T-cell (primary cell): ENCODE measurements around the gene TTC33. TPM values are rescaled to one million over a fixed set of nuclear protein-coding genes. Genes with fewer than 3 reads are reported as not detected.
A peak's percentile ranks its signal among the peaks of the same experiment; 100 is the strongest.

Experiments used
- ATAC-seq, 4 experiments: fragments of 200-7000 bp in 3 of 4; fragments of 150-1000 bp in 1 of 4; cut with Tn5 transposase; replicated peaks in 1 of 4; 1 replicate in 3 of 4; 2 replicates in 1 of 4; pipeline ENCODE4 v1.10.0; 2021; ENCODE audit warnings: moderate library complexity in 3 of 4, mild to moderate bottlenecking in 2 of 4, moderate number of reproducible peaks in 1 of 4
- CTCF ChIA-PET, 2 donors: fragments of 300-600 bp; sonication (Branson Sonifier 250); formaldehyde crosslinking; loops; one replicate each; lab custom pipeline; 2022; ENCODE audit warnings: antibody characterized with exemption in 2 of 2; lab: Charles Lee
- POLR2A ChIA-PET, 2 donors: fragments of 300-600 bp; sonication (Branson Sonifier 250); formaldehyde crosslinking; loops; one replicate each; lab custom pipeline; 2022; ENCODE audit warnings: antibody characterized with exemption in 2 of 2; lab: Charles Lee
- DNase-seq, 35 experiments: peaks; one replicate each; pipeline versions ENCODE4 v3.0.0 to v3.0.0-alpha.2; 2013 to 2023
- H3K27ac ChIP-seq: one replicate; pipeline ENCODE4 v1.5.1; 2013; ENCODE audit warnings: low read length
- H3K27me3 ChIP-seq, 2 experiments: replicated peaks in 1 of 2; 1 replicate in 1 of 2; 2 replicates in 1 of 2; pipeline versions ENCODE4 v1.6.1 to v1.7.0; 2013; ENCODE audit warnings: low read length in 1 of 2, mixed read lengths in 1 of 2; ENCODE audit not compliant: control insufficient read depth in 2 of 2, insufficient read depth in 2 of 2; ENCODE audit errors: extremely low read depth in 1 of 2
- H3K36me3 ChIP-seq, 2 donors: 1 replicate in 1 of 2; 2 replicates in 1 of 2; pipeline versions ENCODE4 v1.6.1 to v1.7.0; 2013; ENCODE audit warnings: low read length in 1 of 2; ENCODE audit not compliant: control insufficient read depth in 2 of 2, insufficient read depth in 1 of 2; ENCODE audit errors: extremely low read depth in 1 of 2
- H3K4me1 ChIP-seq, 2 experiments: 1 replicate in 1 of 2; 2 replicates in 1 of 2; pipeline versions ENCODE4 v1.6.1 to v1.7.0; 2013; ENCODE audit warnings: low read length in 2 of 2, mixed read lengths in 1 of 2; ENCODE audit not compliant: insufficient read depth in 2 of 2, control insufficient read depth in 1 of 2; ENCODE audit errors: extremely low read depth in 1 of 2
- H3K4me3 ChIP-seq, 2 donors: 1 replicate in 1 of 2; 2 replicates in 1 of 2; pipeline versions ENCODE4 v1.5.1 to v1.7.0; 2013; ENCODE audit warnings: mild to moderate bottlenecking in 2 of 2, low read length in 1 of 2, moderate library complexity in 1 of 2; ENCODE audit not compliant: control insufficient read depth in 1 of 2; ENCODE audit errors: extremely low read depth in 1 of 2
- H3K9me3 ChIP-seq: 2 replicates; pipeline ENCODE4 v1.7.0; 2013
- H3K27ac Mint-ChIP-seq, 2 donors: one replicate each; pipeline ENCODE4 v1.8.0; 2020 to 2021; ENCODE audit warnings: mild to moderate bottlenecking in 2 of 2, mixed read lengths in 2 of 2
- H3K27me3 Mint-ChIP-seq, 2 donors: one replicate each; pipeline ENCODE4 v1.8.0; 2021 to 2022; ENCODE audit warnings: mixed read lengths in 2 of 2
- H3K36me3 Mint-ChIP-seq: one replicate; pipeline ENCODE4 v1.8.0; 2021; ENCODE audit warnings: mixed read lengths
- H3K4me1 Mint-ChIP-seq, 3 donors: one replicate each; pipeline ENCODE4 v1.8.0; 2020 to 2022; ENCODE audit warnings: mixed read lengths in 3 of 3, mild to moderate bottlenecking in 1 of 3
- H3K4me3 Mint-ChIP-seq, 3 donors: one replicate each; pipeline ENCODE4 v1.8.0; 2020 to 2022; ENCODE audit warnings: mild to moderate bottlenecking in 3 of 3, mixed read lengths in 3 of 3, moderate library complexity in 3 of 3
- H3K9me3 Mint-ChIP-seq, 3 donors: one replicate each; pipeline ENCODE4 v1.8.0; 2020 to 2022; ENCODE audit warnings: mixed read lengths in 3 of 3
- WGBS: methylation state at CpG from one replicate; pipeline ENCODE4 v1.1.5; 2013; ENCODE audit warnings: missing lambda C conversion rate; ENCODE audit not compliant: insufficient coverage; 5-methylcytosine and 5-hydroxymethylcytosine counted together
- total RNA-seq, 35 experiments: library from RNA in 6 of 35; stranded (reverse) in 6 of 35; fragments of 120-200 nt in 1 of 35; gene quantifications; one replicate each; pipeline versions ENCODE4 v1.2.1 to v1.2.4 and lab custom pipeline; 2013 to 2026

TTC33 gene
- total RNA-seq, 5 donors from 2014 or later (not counting 1 experiment from before 2014, with no cell fraction given): 8.3 to 15.4 (median 13.6) TPM

GRCh38 chr5:40688996-40689395 is 66.8 kb downstream of the TTC33 start:
- DNase-seq: no peak
- H3K9me3 ChIP-seq: no peaks in the 10 kb centered on the region
- POLR2A ChIA-PET: interaction anchor here in 1 of 2 donors (0.6 to 0.8 kb wide), 3 partner anchors 36 to 281 kb away, joined by 3 to 10 read pairs (median 3); no protein-coding TSS in a partner anchor
- H3K36me3 Mint-ChIP-seq: peaks cover 47% of the 10 kb centered on the region
- no peak overlapping the region for H3K4me3 ChIP-seq
- H3K27me3 ChIP-seq: no peaks in the 10 kb centered on the region
- no peak overlapping the region for H3K27ac ChIP-seq
- peaks cover 39 to 43% of the 10 kb centered on the region in 2 experiments for H3K4me1 ChIP-seq
- CTCF ChIA-PET: interaction anchor here (0.6 to 2.0 kb wide), 14 partner anchors 18 to 945 kb away, joined by 3 to 14 read pairs (median 3); no protein-coding TSS in a partner anchor
- no peaks in the 10 kb centered on the region for H3K27me3 Mint-ChIP-seq
- no peaks in the 10 kb centered on the region for H3K9me3 Mint-ChIP-seq
- H3K4me3 Mint-ChIP-seq: peak overlapping the region in 2 of 3 donors; percentile 81 to 100
- H3K4me1 Mint-ChIP-seq: peaks cover 77 to 83% (median 81%) of the 10 kb centered on the region in 3 donors
- peaks cover 3 to 65% of the 10 kb centered on the region in 2 donors for H3K36me3 ChIP-seq
- no peak for ATAC-seq
- peak overlapping the region; percentile 92 to 94 for H3K27ac Mint-ChIP-seq

- Histone ChIP-seq H3K27ac (peak overlapping the region; percentile 59), H3K27me3 (no peaks in the 10 kb centered on the region), H3K9me3 (no peaks in the 10 kb centered on the region), H3K4me1 (peaks cover 42 to 43% of the 10 kb centered on the region in 2 experiments), H3K36me3 (peaks cover 3 to 64% of the 10 kb centered on the region in 2 donors), H3K4me3 (peak overlapping the region; percentile 3 to 28)
- ChIA-PET CTCF (interaction anchor here (0.6 to 2.0 kb wide), 7 partner anchors 26 to 740 kb away, joined by 3 to 14 read pairs (median 3); no protein-coding TSS in a partner anchor), POLR2A (interaction anchor here in 1 of 2 donors (0.6 kb wide), 1 partner anchor 1546 kb away, joined by 3 read pairs; no protein-coding TSS in a partner anchor)
- peak; percentile 70 to 96 (median 84) for DNase-seq
- peaks cover 51% of the 10 kb centered on the region for H3K36me3 Mint-ChIP-seq
- H3K4me3 Mint-ChIP-seq: peak overlapping the region; percentile 81 to 100 (median 92)
- no CpG with 5 or more reads among the region's 8 CpGs for WGBS
- H3K9me3 Mint-ChIP-seq: no peaks in the 10 kb centered on the region
- no peaks in the 10 kb centered on the region for H3K27me3 Mint-ChIP-seq
- ATAC-seq: peak; percentile 71 to 81 (median 74)
- peaks cover 82 to 89% (median 85%) of the 10 kb centered on the region in 3 donors for H3K4me1 Mint-ChIP-seq
- peak overlapping the region; percentile 92 to 94 for H3K27ac Mint-ChIP-seq
Observed at GRCh38 chr5:40688127-40688761, 67.5 kb downstream of the TTC33 start.

- Histone ChIP-seq H3K4me1 (peaks cover 41 to 43% of the 10 kb centered on the region in 2 experiments), H3K4me3 (peak overlapping the region in 1 of 2 donors; percentile 28), H3K27me3 (no peaks in the 10 kb centered on the region), H3K36me3 (peaks cover 3 to 58% of the 10 kb centered on the region in 2 donors), H3K9me3 (no peaks in the 10 kb centered on the region), H3K27ac (peak overlapping the region; percentile 59)
- peak in 14 of 35 experiments; percentile 14 to 62 (median 35) for DNase-seq
- CTCF ChIA-PET: interaction anchor here in 1 of 2 donors (1.7 to 2.4 kb wide), 3 partner anchors 33 to 1108 kb away, joined by 5 to 11 read pairs (median 6); no protein-coding TSS in a partner anchor
- WGBS: no CpG with 5 or more reads among the region's 7 CpGs
- peak overlapping the region; percentile 92 to 94 for H3K27ac Mint-ChIP-seq
- peak in 1 of 4 experiments; percentile 28 for ATAC-seq
- H3K4me1 Mint-ChIP-seq: peaks cover 78 to 95% (median 87%) of the 10 kb centered on the region in 3 donors
- no peaks in the 10 kb centered on the region for H3K9me3 Mint-ChIP-seq
- H3K4me3 Mint-ChIP-seq: peak overlapping the region; percentile 81 to 100 (median 92)
- peaks cover 55% of the 10 kb centered on the region for H3K36me3 Mint-ChIP-seq
- H3K27me3 Mint-ChIP-seq: no peaks in the 10 kb centered on the region
- POLR2A ChIA-PET: no interaction called here
Observed at GRCh38 chr5:40687321-40687720, 68.4 kb downstream of the TTC33 start.

GRCh38 chr5:40685976-40686486 is 69.7 kb downstream of the TTC33 start:
- peak overlapping the region; percentile 81 to 100 (median 92) for H3K4me3 Mint-ChIP-seq
- WGBS: no CpG with 5 or more reads among the region's 1 CpG
- H3K4me1 Mint-ChIP-seq: peaks cover 67 to 96% (median 79%) of the 10 kb centered on the region in 3 donors
- H3K36me3 Mint-ChIP-seq: peaks cover 55% of the 10 kb centered on the region
- ChIA-PET POLR2A (interaction anchor here (0.5 to 5.2 kb wide), 8 partner anchors 8 to 431 kb away, joined by 3 to 52 read pairs (median 3); no protein-coding TSS in a partner anchor), CTCF (interaction anchor here (0.5 to 2.7 kb wide), 20 partner anchors 10 to 1107 kb away, joined by 3 to 11 read pairs (median 3); no protein-coding TSS in a partner anchor)
- no peaks in the 10 kb centered on the region for H3K9me3 Mint-ChIP-seq
- Histone ChIP-seq H3K4me1 (peaks cover 29 to 43% of the 10 kb centered on the region in 2 experiments), H3K4me3 (peak overlapping the region; percentile 8 to 90), H3K27ac (peak overlapping the region; percentile 59), H3K36me3 (peaks cover 0 to 48% of the 10 kb centered on the region in 2 donors), H3K27me3 (no peaks in the 10 kb centered on the region), H3K9me3 (no peaks in the 10 kb centered on the region)
- ATAC-seq: no peak
- H3K27me3 Mint-ChIP-seq: no peaks in the 10 kb centered on the region
- peak overlapping the region; percentile 92 to 94 for H3K27ac Mint-ChIP-seq
- DNase-seq: no peak

GRCh38 chr5:40685193-40685592 is 70.6 kb downstream of the TTC33 start:
- Mint-ChIP-seq H3K9me3 (no peaks in the 10 kb centered on the region), H3K27me3 (no peaks in the 10 kb centered on the region), H3K36me3 (peaks cover 55% of the 10 kb centered on the region), H3K4me3 (peak overlapping the region; percentile 81 to 100 (median 92)), H3K4me1 (peaks cover 61 to 88% (median 73%) of the 10 kb centered on the region in 3 donors), H3K27ac (peak overlapping the region; percentile 92 to 94)
- H3K27me3 ChIP-seq: no peaks in the 10 kb centered on the region
- peak overlapping the region; percentile 33 to 90 for H3K4me3 ChIP-seq
- peak overlapping the region; percentile 59 for H3K27ac ChIP-seq
- H3K4me1 ChIP-seq: peaks cover 26 to 43% of the 10 kb centered on the region in 2 experiments
- DNase-seq (no peak), ATAC-seq (no peak)
- H3K36me3 ChIP-seq: peaks cover 0 to 41% of the 10 kb centered on the region in 2 donors
- ChIA-PET POLR2A (interaction anchor here (0.6 to 5.2 kb wide), 6 partner anchors 9 to 279 kb away, joined by 3 to 52 read pairs (median 4); no protein-coding TSS in a partner anchor), CTCF (interaction anchor here (0.6 to 2.7 kb wide), 10 partner anchors 9 to 969 kb away, joined by 3 to 11 read pairs (median 3); no protein-coding TSS in a partner anchor)
- no peaks in the 10 kb centered on the region for H3K9me3 ChIP-seq

- H3K27ac ChIP-seq: peak overlapping the region; percentile 96
- H3K27me3 ChIP-seq: no peaks in the 10 kb centered on the region
- peaks cover 22 to 29% of the 10 kb centered on the region in 2 experiments for H3K4me1 ChIP-seq
- peaks cover 51 to 84% (median 63%) of the 10 kb centered on the region in 3 donors for H3K4me1 Mint-ChIP-seq
- peak overlapping the region; percentile 92 to 100 (median 99) for H3K4me3 Mint-ChIP-seq
- ChIA-PET POLR2A (interaction anchor here (0.6 to 5.2 kb wide), 15 partner anchors 10 to 1714 kb away, joined by 3 to 52 read pairs (median 3); no protein-coding TSS in a partner anchor), CTCF (interaction anchor here (0.7 to 1.0 kb wide), 4 partner anchors 10 to 291 kb away, joined by 3 to 9 read pairs (median 3); no protein-coding TSS in a partner anchor)
- H3K27ac Mint-ChIP-seq: peak overlapping the region; percentile 98 to 99
- peaks cover 0 to 31% of the 10 kb centered on the region in 2 donors for H3K36me3 ChIP-seq
- H3K9me3 ChIP-seq: no peaks in the 10 kb centered on the region
- H3K9me3 Mint-ChIP-seq: no peaks in the 10 kb centered on the region
- H3K4me3 ChIP-seq: peak overlapping the region; percentile 80 to 90
- WGBS: no CpG with 5 or more reads among the region's 1 CpG
- DNase-seq (no peak), ATAC-seq (no peak)
- H3K36me3 Mint-ChIP-seq: peaks cover 51% of the 10 kb centered on the region
- H3K27me3 Mint-ChIP-seq: no peaks in the 10 kb centered on the region
Observed at GRCh38 chr5:40683305-40683704, 72.5 kb downstream of the TTC33 start.
